ENCODE results near the gene ADCY1.

Gene ADCY1

DNA sequence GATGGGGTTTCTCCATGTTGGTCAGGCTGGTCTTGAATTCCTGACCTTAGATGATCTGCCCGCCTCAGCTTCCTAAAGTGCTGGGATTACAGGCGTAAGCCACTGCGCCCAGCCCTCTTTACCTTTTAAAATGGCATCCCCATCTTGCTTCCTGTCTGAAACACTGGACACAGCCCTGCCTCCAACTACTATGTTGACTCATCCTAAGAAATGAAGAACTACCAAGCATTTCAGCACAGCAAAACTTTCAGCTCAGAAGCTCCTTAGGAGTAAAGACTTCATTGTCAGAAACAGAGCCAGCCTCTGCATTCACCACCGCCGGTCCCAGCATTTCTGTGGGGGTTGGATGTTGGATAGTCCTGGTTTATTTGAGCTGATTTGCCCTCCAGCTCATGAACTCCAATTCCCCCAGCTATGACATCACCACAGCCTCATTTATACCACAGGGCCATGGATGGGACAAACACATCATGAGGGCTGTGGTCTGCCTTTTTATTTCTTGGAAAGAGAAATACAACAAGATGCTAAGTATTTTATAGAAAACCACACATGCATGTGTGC, 123.5 kb downstream of the ADCY1 start:
- H3K9ac ChIP-seq (ENCODE audit: low read length) = no peak overlapping the region
- H3K9me2 ChIP-seq (replicated peaks; ENCODE audit: insufficient read depth, low read length) = no peaks in the 10 kb centered on the region
- H4K20me1 ChIP-seq (ENCODE audit: low read depth, low read length) = no peaks in the 10 kb centered on the region
- H3K36me3 ChIP-seq (ENCODE audit: low read length) = no peaks in the 10 kb centered on the region
- no peak overlapping the region for H2AFZ ChIP-seq (ENCODE audit: low read depth, low read length, severe bottlenecking)
- H3K9me3 ChIP-seq (ENCODE audit: insufficient read depth, low read length) = no peaks in the 10 kb centered on the region
- H3K4me2 ChIP-seq (ENCODE audit: low read depth, low read length, poor library complexity, severe bottlenecking) = no peak overlapping the region
- no peak overlapping the region for H3K4me3 ChIP-seq (ENCODE audit: insufficient read depth, low read length, poor library complexity, severe bottlenecking)
- no peaks in the 10 kb centered on the region for H3K27me3 ChIP-seq (ENCODE audit: low read length)
- no peaks in the 10 kb centered on the region for H3F3A ChIP-seq (ENCODE audit: insufficient read depth)
- TF ChIP-seq, protein P1, sequence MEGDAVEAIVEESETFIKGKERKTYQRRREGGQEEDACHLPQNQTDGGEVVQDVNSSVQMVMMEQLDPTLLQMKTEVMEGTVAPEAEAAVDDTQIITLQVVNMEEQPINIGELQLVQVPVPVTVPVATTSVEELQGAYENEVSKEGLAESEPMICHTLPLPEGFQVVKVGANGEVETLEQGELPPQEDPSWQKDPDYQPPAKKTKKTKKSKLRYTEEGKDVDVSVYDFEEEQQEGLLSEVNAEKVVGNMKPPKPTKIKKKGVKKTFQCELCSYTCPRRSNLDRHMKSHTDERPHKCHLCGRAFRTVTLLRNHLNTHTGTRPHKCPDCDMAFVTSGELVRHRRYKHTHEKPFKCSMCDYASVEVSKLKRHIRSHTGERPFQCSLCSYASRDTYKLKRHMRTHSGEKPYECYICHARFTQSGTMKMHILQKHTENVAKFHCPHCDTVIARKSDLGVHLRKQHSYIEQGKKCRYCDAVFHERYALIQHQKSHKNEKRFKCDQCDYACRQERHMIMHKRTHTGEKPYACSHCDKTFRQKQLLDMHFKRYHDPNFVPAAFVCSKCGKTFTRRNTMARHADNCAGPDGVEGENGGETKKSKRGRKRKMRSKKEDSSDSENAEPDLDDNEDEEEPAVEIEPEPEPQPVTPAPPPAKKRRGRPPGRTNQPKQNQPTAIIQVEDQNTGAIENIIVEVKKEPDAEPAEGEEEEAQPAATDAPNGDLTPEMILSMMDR (IDR thresholded peaks at IDR 0.05; ENCODE audit: insufficient read depth, low read length, poor library complexity, severe bottlenecking) = no peak
- no peak for TF ChIP-seq EZH2phosphoT487 (conservative IDR thresholded peaks at IDR 0.05; ENCODE audit: low read length)
- no peak overlapping the region for H3K27ac ChIP-seq (ENCODE audit: low read depth, low read length)
- no peaks in the 10 kb centered on the region for H3K79me2 ChIP-seq (ENCODE audit: insufficient read depth, low read length)

DNA sequence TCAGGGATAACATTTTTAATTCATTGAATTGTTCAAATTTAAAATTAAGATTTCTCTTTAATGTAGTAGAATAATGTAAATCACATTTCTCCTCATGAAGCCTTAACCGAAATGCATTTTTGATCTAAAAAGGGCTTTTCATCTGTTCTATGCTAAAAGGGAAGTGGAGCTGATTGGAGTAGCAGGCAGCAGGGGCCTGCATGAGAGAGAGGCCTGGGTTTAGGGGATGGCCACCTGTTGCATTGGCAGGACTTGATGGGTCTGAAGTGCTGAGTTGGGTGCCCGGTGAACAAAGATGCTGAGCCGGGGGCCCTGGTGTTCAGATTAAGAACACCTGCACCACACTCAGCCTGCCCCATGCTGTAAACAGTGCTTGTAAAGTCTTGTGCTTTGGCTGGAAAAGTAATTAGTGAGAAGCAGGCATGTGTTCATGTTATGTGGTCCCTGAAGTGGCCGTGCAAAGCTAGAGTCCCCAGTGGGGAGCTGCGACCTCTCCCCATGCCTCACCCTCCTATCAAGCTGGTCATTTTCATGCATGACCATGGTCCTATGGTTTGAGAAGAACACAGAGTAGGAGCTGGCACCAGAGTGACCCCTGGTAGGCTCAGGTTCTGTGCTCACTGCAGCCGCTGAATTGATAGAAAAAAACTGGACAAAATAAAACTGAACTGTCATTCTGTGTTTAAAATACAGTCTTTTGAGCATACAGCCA, 124.3 kb downstream of the ADCY1 start:
- Histone ChIP-seq H4K20me1 (ENCODE audit: low read depth, low read length) (no peaks in the 10 kb centered on the region), H2AFZ (ENCODE audit: low read depth, low read length, severe bottlenecking) (no peak overlapping the region), H3K36me3 (ENCODE audit: low read length) (no peaks in the 10 kb centered on the region), H3K27me3 (ENCODE audit: low read length) (no peaks in the 10 kb centered on the region), H3K9ac (ENCODE audit: low read length) (no peak overlapping the region), H3K4me2 (ENCODE audit: low read depth, low read length, poor library complexity, severe bottlenecking) (no peak overlapping the region), H3F3A (ENCODE audit: insufficient read depth) (no peaks in the 10 kb centered on the region), H3K27ac (ENCODE audit: low read depth, low read length) (no peak overlapping the region), H3K9me2 (replicated peaks; ENCODE audit: insufficient read depth, low read length) (no peaks in the 10 kb centered on the region), H3K4me3 (ENCODE audit: insufficient read depth, low read length, poor library complexity, severe bottlenecking) (no peak overlapping the region), H3K9me3 (ENCODE audit: insufficient read depth, low read length) (no peaks in the 10 kb centered on the region), H3K79me2 (ENCODE audit: insufficient read depth, low read length) (no peaks in the 10 kb centered on the region)
- TF ChIP-seq EZH2phosphoT487 (conservative IDR thresholded peaks at IDR 0.05; ENCODE audit: low read length) = no peak
- TF ChIP-seq, protein P1 (IDR thresholded peaks at IDR 0.05; ENCODE audit: insufficient read depth, low read length, poor library complexity, severe bottlenecking) = no peak

DNA sequence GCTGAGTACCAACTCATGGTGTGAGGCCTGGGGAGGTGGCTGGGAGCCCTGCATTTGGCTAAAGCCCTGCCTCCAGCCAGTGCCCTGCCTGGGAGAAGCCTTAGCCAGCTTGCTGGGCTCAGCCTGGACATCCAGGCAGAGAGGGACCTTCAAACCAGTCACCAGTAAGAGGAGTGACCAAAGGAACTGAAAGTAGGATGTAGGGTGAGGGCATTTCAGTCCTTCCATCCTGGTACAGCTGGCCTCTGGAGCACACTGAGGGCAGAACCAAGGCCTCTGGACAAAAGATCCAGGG, 124.8 kb downstream of the ADCY1 start:
- no peak for TF ChIP-seq EZH2phosphoT487 (conservative IDR thresholded peaks at IDR 0.05; ENCODE audit: low read length)
- TF ChIP-seq, protein P1 (IDR thresholded peaks at IDR 0.05; ENCODE audit: insufficient read depth, low read length, poor library complexity, severe bottlenecking) = no peak
- H3K79me2 ChIP-seq (ENCODE audit: insufficient read depth, low read length) = no peaks in the 10 kb centered on the region

More for the DNA sequence above, 124.8 kb downstream of the ADCY1 start:
- Histone ChIP-seq H3K4me2 (ENCODE audit: low read depth, low read length, poor library complexity, severe bottlenecking) (no peak overlapping the region), H3K27ac (ENCODE audit: low read depth, low read length) (no peak overlapping the region), H2AFZ (ENCODE audit: low read depth, low read length, severe bottlenecking) (no peak overlapping the region), H3K9me3 (ENCODE audit: insufficient read depth, low read length) (no peaks in the 10 kb centered on the region), H3K36me3 (ENCODE audit: low read length) (no peaks in the 10 kb centered on the region), H3K27me3 (ENCODE audit: low read length) (no peaks in the 10 kb centered on the region), H4K20me1 (ENCODE audit: low read depth, low read length) (no peaks in the 10 kb centered on the region), H3F3A (ENCODE audit: insufficient read depth) (no peaks in the 10 kb centered on the region), H3K4me3 (ENCODE audit: insufficient read depth, low read length, poor library complexity, severe bottlenecking) (no peak overlapping the region), H3K9me2 (replicated peaks; ENCODE audit: insufficient read depth, low read length) (no peaks in the 10 kb centered on the region), H3K9ac (ENCODE audit: low read length) (no peak overlapping the region)

All from SU-DHL-6 (cell line).